ENCODE measurements around the gene SOAT1.
"Not testable (repeated sequence)": the region's sequence is repeated elsewhere in the genome, so short reads cannot be mapped to it uniquely, and the experiment has no call there.

The SOAT1 gene

GRCh38 chr1:179365342-179366092 lies 71.9 kb downstream of the SOAT1 start, which contains the start of gene AXDND1:
Gene AXDND1, plus strand, starts transcription at chr1:179365971. Its CDS starts 539 bp downstream, at chr1:179366510.
- peak; percentile 88 for DNase-seq

GRCh38 chr1:179366093-179366800 lies 72.7 kb downstream of the SOAT1 start:
- DNase-seq, result no peak

- peak; percentile 84 for DNase-seq
These were observed 76.2 kb downstream of the SOAT1 start for GRCh38 chr1:179369751-179370341.

GRCh38 chr1:179372160-179372559 lies 78.6 kb downstream of the SOAT1 start:
- no peak for DNase-seq

- DNase-seq, result no peak
These were observed 82.6 kb downstream of the SOAT1 start for GRCh38 chr1:179376223-179376622.

- no peak for DNase-seq
These were observed 86.7 kb downstream of the SOAT1 start for GRCh38 chr1:179380299-179380698.

- no peak for DNase-seq
These were observed 90.4 kb downstream of the SOAT1 start for GRCh38 chr1:179384027-179384426.

- no peak for DNase-seq
These were observed 91.9 kb downstream of the SOAT1 start for GRCh38 chr1:179385510-179385909.

GRCh38 chr1:179393721-179394120 lies 100.1 kb downstream of the SOAT1 start:
- DNase-seq, result no peak

GRCh38 chr1:179399399-179399798 lies 105.8 kb downstream of the SOAT1 start:
- not testable (repeated sequence) for DNase-seq
